ENCODE data around the gene PIP4K2C.
"Not testable (repeated sequence)": the region's sequence is repeated elsewhere in the genome, so short reads cannot be mapped to it uniquely, and the experiment has no call there.

Gene PIP4K2C

GRCh38 chr12:57630891-57631433 is 40.0 kb downstream of the PIP4K2C start:
- TF ChIP-seq, protein P1, sequence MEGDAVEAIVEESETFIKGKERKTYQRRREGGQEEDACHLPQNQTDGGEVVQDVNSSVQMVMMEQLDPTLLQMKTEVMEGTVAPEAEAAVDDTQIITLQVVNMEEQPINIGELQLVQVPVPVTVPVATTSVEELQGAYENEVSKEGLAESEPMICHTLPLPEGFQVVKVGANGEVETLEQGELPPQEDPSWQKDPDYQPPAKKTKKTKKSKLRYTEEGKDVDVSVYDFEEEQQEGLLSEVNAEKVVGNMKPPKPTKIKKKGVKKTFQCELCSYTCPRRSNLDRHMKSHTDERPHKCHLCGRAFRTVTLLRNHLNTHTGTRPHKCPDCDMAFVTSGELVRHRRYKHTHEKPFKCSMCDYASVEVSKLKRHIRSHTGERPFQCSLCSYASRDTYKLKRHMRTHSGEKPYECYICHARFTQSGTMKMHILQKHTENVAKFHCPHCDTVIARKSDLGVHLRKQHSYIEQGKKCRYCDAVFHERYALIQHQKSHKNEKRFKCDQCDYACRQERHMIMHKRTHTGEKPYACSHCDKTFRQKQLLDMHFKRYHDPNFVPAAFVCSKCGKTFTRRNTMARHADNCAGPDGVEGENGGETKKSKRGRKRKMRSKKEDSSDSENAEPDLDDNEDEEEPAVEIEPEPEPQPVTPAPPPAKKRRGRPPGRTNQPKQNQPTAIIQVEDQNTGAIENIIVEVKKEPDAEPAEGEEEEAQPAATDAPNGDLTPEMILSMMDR (IDR thresholded peaks at IDR 0.05; ENCODE audit: insufficient read depth, missing control alignments): no peak
- FAIRE-seq (no peak), DNase-seq (ENCODE audit: insufficient read length, low spot score) (no peak)

DNA sequence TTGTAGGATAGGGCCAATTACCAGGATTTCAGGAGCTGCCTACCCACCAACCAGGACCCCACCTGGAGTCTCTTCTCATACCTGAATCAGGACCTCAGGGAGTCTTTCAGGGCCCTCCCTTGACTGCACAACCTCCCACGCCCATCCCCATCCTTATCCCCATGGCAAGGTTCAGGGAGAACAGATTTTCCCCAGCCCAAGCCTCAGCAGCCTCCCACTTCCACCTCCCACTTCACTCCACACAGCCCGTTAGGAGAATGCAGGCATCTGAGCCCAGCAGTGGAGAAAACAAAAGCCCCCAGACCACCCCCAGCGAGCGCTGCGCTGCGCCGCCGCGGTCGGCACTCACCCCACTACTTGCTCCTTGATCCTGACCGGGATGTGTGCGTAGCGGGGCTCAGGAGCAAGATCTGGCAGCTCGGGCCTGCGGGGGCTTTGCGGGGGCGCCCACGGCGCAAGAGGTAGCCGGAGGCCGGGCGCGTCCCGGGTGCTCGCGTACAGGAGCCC is 40.6 kb downstream of the PIP4K2C start:
- DNase-seq (ENCODE audit: insufficient read length, low spot score): no peak
- no peak for FAIRE-seq
- TF ChIP-seq, protein P1 (IDR thresholded peaks at IDR 0.05; ENCODE audit: insufficient read depth, missing control alignments): no peak

DNA sequence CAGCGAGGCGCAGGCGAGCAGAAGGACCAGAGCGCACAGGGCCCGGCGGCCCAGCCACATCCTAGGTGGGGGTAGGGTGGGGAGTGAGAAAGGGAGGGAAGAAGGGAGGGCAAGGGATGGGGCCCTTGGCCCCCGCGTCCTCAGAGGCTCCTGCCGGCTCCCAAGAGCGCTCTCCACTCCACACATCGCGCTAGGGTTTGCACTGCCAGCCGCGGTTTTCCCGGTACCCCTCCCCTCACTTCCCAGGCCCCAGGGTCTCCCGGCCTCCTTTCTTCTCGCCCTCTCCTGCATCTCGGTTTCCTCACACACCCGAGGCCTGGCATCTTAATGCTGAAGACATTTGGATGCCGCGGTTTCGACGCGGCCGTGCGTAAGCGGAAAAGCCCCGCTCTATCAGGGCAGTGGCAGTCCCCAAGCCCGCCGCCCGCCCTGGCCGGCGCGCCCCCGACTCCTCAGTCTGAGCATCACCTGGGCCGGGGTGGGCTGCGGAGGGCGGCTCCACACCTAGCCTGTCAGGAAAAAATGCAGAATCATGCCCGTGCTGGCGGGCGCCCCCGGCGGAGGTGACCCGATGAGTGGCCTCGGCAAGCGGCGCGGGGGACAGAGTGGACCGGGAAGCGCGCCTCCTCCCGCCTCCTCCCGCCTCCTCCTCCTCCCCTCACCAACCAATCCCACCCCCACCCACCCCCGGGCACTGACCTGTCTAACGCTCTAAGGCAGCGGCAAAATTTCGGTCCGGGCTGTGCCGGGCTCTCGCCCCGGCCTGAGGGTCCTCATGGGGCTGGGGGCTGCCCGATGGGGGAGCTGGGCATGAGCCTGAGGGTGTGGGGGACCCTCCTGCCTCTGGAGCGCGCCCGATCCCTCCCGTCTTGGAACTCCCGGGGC is 41.3 kb downstream of the PIP4K2C start:
- DNase-seq (ENCODE audit: insufficient read length, low spot score): no peak
- TF ChIP-seq, protein P1 (IDR thresholded peaks at IDR 0.05; ENCODE audit: insufficient read depth, missing control alignments): no peak
- no peak for FAIRE-seq

DNA sequence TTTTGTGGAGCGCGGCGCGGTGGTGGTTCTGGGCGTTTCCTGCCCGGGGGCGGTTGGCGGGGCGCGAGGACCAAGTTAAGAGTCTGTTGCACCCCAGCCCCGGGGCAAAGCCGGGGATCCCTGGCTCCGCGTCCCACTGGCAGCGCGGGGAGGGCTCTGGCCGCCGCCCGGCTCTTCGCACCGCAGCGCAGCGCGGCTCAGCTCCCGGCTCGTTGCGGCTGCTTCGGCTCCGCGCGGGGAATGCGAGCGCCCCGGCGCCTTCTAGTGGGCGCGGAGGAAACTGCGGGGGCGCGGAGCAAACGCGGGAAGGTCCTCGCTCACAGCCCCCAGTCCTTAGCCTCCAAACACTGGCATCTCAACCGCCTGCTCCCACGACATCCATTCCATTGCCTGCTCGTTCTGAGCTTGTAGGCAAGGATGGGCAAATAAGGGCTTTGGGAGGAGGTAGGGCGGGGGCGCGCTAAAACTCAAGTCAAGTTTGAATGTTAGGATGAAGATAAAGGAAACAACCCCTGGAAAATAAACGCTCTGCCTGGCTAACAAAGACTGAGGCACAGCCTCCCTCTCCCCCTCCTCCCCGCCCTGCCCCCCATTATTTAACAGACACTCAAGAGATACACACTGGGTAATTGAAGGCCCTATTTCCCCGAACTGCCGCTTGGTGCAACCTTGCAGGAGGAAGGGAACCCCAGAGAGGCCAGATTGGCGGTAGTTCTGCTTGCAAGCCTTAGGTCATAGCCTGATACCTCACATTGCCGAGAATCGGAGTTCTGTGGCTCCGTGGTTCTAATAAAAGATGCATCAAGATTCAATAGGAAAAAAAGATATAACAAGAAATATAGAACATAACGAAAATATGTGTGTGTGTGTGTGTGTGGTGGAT is 42.2 kb downstream of the PIP4K2C start, which contains the start of gene B4GALNT1:
TSS of gene B4GALNT1 (minus strand) at position 244 of the 883 bp plus-strand sequence. CDS start 1,069 bp downstream, outside the sequence.
- no peak for FAIRE-seq
- TF ChIP-seq, protein P1 (IDR thresholded peaks at IDR 0.05; ENCODE audit: insufficient read depth, missing control alignments): peak; percentile 68

GRCh38 chr12:57636731-57637130 is 45.7 kb downstream of the PIP4K2C start:
- DNase-seq (ENCODE audit: insufficient read length, low spot score); FAIRE-seq: not testable (repeated sequence)

More for the DNA sequence above, 42.2 kb downstream of the PIP4K2C start, which contains the start of gene B4GALNT1:
- no peak for DNase-seq (ENCODE audit: insufficient read length, low spot score)

- DNase-seq (ENCODE audit: insufficient read length, low spot score) (no peak), FAIRE-seq (no peak)
- TF ChIP-seq, protein P1 (IDR thresholded peaks at IDR 0.05; ENCODE audit: insufficient read depth, missing control alignments): no peak
These were observed 46.4 kb downstream of the PIP4K2C start for GRCh38 chr12:57637364-57637763.

DNA sequence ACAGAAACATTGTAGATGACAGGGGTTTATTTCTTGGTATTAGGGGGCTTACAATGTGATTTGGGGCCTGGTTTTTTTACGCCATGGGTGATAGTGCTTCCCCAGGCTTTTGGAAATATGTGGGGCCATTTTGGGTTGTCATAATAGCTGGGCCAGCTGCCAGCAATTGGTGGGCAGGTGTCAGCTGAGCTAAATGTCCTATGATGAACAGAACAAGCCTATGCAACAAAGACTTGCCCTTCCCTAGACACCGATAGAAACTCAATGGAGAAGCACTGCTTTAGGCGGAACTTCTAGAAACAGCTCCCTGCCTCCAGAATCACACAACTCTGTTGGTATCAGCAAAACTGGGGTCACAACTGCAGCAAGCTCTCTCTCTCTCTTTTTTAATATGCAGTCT is 47.1 kb downstream of the PIP4K2C start:
- TF ChIP-seq, protein P1 (IDR thresholded peaks at IDR 0.05; ENCODE audit: insufficient read depth, missing control alignments): no peak
- DNase-seq (ENCODE audit: insufficient read length, low spot score) (no peak), FAIRE-seq (no peak)

Measured in D721Med (cell line).